GM20000 (cell line): ENCODE results near the gene AKT1S1.

Experiments
- DNase-seq: peaks from one replicate; pipeline ENCODE4 v3.0.0; 2012; ENCODE audit warnings: low spot score
- TF ChIP-seq, protein P1 (sequence below): IDR thresholded peaks from 2 replicates; pipeline ENCODE4 v1.5.1; 2012; ENCODE audit warnings: mild to moderate bottlenecking, control low read depth; ENCODE audit errors: extremely low read depth, missing control alignments

Gene AKT1S1

DNA sequence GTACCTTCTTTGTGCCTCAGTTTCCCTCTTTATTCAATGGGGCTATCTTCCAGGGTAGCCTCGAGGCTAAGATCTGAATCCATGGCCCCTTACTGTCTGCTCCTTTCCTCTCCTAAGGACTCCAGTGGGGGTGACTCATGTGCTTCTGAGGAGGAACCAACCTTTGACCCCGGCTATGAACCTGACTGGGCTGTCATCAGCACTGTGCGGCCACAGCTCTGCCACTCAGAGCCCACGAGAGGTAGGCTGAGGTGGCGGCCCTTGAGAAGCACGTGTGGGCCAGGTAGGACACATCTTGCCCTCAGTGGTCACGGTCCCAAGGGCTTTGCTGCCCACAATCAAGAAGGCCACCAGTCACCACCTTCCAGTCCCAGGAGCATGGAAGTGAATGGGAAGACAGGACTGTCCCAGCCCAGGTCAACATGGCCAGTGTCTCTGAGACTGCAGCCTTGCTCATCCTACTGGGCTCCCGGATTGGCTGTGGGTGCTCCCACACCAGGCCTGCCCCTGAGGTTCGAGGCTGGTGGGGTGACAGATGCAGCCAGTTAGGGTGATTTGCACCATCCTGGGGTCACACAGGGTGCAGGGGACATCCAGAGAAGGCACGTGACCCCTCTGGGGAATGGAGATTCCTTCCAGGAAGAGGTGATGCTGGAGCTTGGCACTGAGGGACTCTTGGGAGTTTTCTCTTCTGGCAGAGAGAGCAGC is 3.2 kb upstream of the AKT1S1 start:
- TF ChIP-seq, protein P1, sequence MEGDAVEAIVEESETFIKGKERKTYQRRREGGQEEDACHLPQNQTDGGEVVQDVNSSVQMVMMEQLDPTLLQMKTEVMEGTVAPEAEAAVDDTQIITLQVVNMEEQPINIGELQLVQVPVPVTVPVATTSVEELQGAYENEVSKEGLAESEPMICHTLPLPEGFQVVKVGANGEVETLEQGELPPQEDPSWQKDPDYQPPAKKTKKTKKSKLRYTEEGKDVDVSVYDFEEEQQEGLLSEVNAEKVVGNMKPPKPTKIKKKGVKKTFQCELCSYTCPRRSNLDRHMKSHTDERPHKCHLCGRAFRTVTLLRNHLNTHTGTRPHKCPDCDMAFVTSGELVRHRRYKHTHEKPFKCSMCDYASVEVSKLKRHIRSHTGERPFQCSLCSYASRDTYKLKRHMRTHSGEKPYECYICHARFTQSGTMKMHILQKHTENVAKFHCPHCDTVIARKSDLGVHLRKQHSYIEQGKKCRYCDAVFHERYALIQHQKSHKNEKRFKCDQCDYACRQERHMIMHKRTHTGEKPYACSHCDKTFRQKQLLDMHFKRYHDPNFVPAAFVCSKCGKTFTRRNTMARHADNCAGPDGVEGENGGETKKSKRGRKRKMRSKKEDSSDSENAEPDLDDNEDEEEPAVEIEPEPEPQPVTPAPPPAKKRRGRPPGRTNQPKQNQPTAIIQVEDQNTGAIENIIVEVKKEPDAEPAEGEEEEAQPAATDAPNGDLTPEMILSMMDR = no peak
- DNase-seq = no peak

DNA sequence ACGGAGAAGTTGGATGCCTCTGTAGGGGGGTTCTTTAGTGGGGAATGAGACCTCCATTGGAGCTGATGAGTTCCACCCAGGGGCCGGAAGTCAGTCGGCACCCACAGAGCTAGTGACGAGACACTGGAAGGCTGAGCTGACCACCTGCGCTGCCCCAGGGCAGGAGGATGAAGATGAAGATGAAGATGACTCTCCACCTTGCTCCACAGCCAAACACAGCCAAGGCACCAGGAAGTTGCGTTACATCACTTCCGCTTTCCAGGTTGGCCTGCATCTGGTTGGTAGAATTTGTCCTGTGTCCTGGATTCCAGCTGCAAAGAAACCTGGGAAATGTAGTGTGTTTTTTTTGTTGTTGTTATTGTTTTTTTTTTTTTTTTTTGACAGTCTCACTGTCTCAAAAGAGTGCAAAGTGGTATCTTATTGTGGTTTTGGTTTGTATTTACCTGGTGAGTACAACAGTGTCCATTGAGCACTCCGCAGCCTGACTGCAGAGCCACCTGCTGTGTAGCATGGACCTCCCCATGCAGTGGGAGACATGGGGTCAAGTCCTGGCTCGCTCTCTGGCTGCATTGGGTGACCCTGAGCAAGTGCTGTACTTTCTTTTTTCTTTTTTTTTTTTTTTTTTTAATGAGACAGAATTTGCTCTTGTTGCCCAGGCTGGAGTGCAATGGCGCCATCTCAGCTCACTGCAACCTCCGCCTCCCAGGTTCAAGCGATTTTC is 2.2 kb upstream of the AKT1S1 start:
- DNase-seq = no peak
- TF ChIP-seq, protein P1 = no peak

DNA sequence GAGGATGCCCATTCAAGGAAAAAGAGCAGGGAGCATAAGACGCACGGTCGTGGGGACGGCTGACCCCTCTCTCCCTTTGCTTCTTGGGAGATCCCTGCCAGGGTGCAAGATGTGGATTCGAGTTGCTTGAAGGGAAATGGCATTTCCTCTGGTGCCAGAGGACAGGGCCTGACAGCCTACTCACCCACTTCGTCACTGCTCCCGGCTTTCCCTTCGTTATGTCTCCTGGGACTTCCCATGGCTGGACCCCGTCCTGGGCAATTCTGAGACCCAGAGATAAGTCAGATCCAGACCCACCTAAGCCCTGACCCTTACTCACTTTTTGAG is 1.6 kb upstream of the AKT1S1 start:
- TF ChIP-seq, protein P1 = no peak

DNA sequence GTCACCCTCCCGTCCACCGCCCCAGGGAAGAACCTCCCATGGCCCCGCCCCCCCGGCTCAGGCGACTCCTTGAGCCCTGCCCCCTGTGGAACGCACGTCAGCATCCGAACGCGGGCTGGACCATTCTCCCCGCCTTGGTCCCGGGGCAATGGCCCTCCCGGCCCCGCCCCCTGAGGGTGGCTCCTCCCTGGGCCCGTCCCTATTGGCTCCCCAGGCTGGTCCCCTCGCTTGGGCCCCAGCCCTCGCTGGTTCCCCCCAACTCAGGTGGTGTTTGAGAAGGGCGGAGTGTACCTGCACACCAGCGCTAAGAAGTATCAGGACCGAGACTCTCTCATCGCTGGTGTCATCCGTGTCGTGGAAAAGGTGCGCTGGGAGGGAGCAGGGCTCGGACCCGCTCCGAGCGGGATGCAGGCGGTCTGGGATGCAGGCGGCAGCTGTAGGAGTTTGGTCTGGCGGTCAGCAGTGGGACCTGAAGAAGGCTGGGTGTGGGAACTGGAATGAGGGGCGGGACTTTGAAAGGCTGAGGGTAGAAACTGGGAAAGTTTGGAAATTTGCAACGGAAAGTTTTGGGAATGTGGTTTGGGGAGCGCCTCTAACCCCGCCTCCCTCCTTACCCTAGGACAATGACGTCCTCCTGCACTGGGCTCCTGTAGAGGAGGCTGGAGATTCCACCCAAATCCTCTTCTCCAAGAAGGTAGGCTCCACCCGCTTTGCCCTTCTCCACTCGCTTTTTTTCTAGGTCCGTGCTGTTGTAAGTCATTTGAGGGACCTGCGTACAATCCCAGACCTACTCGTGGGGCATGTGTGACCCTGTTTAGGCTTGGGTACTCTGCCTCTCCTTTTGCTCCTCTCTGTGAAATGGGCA is 956 bp upstream of the AKT1S1 start:
- DNase-seq = peak; percentile 97
- TF ChIP-seq, protein P1 = no peak

More for the DNA sequence above, 1.6 kb upstream of the AKT1S1 start:
- no peak for DNase-seq

DNA sequence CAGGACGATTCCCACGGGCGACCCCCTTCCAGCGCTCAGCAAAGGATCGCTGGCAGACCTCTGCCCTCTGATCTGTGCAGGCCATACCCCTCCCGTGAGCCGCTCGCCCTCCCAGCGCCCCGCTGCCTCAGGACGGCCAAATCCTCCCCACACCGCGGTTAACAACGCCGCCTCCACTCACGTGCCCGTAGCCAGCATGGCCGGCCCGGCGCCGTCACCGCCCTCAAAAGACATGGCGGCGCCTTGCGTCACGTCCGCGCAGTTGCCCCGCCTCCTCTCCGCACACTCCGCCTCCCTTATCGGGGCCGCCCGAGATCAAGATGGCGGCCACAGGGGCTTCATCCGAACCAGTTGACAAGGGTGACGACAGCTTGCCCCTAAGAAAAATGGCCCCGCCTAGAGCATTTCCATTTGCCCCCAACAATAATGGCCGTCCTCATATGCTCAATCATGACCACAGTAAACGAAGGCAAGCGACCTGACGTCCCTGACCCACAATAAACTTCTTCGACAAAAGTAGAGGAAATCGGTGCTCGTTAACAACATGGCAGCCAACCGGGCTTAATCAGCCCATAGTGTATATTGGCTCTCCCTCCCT is 634 bp downstream of the AKT1S1 start:
- peak; percentile 89 for DNase-seq

DNA sequence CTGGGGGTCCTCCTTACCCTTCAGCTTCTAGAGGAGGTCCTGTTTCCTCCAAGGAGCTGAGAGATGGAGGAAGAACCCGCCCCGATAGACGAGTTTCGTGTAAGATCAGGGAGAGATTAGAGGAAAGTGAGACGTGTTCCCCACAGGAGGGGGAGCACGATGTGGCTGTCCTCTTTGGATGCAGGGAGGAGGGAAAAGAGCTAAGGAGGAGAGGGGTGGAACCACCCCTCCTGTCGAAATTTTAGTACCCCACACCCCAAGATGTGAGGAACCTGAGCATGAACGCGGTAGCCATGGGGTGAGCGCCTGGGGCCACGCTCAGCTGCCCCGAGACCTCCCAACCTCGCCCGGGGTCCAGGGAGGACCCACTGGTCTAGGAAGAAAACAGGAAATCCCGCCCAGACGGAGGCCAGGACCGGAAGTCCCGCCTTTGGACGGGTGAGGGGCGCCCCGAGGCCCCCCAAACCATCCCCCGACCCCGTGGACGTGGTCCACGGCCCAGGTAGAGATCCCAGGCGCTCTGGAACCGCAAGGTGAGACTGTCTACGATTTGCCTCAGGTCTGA is 1.2 kb downstream of the AKT1S1 start:
- TF ChIP-seq, protein P1 = no peak
- DNase-seq = peak; percentile 68

More for the DNA sequence above, 634 bp downstream of the AKT1S1 start:
- TF ChIP-seq, protein P1 = no peak
